DMS114 treated with DMSO at 0.1 percent for 48 hours (cell line): ENCODE data around the gene HM13.
"Not testable (repeated sequence)": the region's sequence is repeated elsewhere in the genome, so short reads cannot be mapped to it uniquely, and the experiment has no call there.

Experiments
- DNase-seq: peaks from one replicate; lab custom pipeline; 2025; ENCODE audit not compliant: unreplicated experiment; lab: John Stamatoyannopoulos, UW

Gene HM13

DNA sequence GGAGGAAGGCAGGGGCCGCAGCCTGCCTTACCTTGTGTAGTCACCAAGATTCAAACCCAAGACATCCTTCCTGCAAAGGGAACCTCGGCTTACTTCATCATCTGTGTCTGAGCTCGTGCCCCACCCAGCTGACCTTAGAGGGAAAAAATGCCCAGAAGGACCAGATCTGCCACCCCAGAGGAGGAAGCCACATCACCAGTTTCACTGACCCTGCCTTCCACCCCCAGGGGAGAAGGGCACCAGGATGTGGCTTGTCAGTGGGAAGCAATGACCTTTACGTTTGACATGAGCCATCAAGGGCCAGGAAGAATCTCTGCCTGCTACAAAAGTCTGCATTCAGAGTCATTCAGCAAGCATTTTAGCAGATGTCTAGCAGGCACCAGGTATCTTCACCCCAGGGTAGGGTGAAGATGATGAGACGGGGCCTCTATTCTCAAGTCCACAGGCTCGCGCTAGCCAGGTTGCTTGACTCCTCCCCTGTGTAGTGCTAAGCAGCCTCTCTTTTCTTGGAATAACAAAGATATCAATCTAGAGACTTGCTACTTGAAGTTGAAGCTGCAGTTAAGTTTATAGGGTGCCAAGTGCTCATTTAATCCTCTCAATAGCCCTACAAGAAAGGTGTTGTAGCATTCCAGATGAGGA, 28.1 kb downstream of the HM13 start:
- DNase-seq: no peak

- DNase-seq: no peak
These were observed 28.7 kb downstream of the HM13 start for GRCh38 chr20:31542963-31543362.

- no peak for DNase-seq
These were observed 29.8 kb downstream of the HM13 start for GRCh38 chr20:31543966-31544598.

DNA sequence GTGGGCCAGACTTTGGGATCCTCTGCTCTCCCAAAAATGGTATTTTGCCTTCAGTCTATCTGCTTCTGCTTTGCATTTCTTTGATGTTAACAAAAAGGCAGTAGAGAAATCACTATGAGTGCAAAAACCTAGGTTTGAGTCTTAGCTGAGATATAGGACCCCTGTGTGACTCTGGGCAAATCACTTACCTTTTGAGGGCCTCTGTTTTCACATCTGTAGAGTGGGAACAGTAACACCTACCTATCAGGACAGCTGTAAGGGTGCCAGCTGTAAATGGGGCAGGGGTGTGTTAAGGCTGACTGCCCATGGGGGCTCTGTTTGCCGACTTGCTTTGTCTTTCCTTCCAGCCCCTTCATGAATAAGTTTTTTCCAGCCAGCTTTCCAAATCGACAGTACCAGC, 30.4 kb downstream of the HM13 start:
- no peak for DNase-seq

DNA sequence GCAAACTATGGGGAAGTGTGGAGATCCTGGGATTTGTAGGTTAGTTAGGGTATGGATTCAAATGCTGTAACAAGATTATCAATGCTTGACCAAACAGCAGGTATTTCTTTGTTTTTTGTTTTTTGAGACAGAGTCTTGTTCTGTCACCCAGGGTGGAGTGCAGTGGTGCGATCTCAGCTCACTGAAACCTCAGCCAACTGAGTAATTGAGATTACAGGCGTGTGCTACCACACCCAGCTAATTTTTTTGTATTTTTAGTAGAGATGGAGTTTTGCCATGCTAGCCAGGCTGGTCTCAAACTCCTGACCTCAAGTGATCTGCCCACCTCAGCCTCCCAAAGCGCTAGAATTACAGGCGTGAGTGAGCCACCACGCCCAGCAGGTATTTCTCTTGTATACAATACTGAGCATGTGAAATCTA, 31.4 kb downstream of the HM13 start:
- not testable (repeated sequence) for DNase-seq

GRCh38 chr20:31547017-31547675, 32.9 kb downstream of the HM13 start:
- DNase-seq: peak; percentile 68

GRCh38 chr20:31547720-31548298, 33.6 kb downstream of the HM13 start:
- no peak for DNase-seq

- no peak for DNase-seq
These were observed 34.7 kb downstream of the HM13 start for GRCh38 chr20:31548820-31549512.

DNA sequence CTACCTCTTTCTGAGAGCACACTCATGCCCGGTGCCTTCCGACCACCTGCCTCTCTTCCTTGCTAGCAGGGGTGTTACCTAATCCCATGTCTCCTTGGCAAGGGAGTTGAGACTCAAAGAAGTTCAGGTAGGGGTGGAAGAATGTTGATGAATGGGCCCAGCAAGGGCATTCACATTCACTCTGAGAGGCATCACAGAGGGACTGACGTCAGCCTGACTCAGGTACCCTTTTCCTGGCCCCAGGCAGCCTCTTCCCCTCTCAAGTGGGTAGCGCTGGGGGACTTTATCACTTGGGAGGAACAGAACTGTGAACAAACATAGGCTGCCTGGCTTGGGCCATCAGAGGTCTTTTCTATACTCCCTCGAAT, 35.3 kb downstream of the HM13 start:
- DNase-seq: no peak

DNA sequence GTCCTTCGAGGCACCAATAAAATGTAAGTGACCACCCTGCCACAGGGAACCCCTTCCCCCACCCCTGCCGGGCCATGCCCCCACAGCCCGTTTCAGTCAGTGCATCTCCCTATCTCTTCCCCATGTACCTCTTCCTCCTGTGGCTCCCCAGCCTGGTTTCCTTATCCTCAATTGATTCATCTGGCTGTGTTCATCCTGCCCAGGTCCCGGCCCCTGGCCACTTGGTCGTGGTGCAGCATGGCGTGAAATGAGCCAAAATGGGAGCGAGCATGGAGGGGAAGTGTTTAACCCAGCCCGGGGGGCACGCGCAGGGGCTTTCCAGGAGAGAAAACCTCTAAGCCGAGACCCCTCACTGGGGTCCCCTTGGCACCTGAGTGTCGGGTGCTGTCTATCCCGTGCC, 35.9 kb downstream of the HM13 start:
- no peak for DNase-seq

DNA sequence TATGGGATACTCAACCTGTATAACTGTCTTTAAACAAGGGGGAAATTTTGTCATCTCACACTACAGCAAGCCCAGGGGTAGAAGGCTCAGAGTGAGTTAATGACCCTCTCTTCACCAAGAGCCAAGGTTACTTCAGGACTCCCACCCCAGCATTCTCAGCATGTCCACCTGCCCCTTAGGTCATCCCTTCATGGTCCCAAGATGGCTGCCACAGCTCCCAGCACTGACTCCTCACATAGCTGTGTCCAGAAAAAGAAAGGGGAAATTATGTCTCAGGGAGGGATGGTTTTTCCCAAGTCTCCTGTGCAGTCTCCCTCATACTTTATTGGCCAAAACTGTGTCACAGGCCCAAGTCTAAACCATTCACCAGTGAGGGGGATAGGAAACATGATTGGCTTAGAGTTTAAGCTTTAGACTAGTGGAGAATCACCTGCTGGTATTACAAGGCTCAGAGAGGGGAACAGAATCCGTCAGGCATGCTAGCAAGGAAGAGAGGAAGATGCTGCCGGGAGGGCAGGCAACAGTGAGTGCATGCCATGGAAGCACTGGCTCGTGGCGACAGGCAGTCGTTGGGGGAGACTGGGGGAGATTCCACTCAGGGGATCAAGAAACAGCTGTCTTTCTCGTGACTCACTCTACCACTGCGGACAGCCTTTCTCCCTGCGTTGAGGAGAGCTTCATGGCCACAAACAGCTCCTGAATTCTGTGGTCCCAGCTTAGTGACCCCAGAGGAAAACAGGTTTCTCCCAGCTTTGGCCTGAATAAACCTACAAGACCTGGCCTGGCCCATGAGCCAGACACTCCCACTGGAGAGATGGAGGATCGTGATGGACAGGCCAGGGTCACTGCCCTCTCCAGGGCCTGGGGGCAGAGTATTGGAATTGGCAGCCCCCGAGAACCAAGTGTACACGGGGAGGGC, 37.2 kb downstream of the HM13 start:
- DNase-seq: no peak

GRCh38 chr20:31555203-31555775, 41.0 kb downstream of the HM13 start:
- no peak for DNase-seq

- DNase-seq: no peak
These were observed 45.5 kb downstream of the HM13 start for GRCh38 chr20:31559704-31560093.

DNA sequence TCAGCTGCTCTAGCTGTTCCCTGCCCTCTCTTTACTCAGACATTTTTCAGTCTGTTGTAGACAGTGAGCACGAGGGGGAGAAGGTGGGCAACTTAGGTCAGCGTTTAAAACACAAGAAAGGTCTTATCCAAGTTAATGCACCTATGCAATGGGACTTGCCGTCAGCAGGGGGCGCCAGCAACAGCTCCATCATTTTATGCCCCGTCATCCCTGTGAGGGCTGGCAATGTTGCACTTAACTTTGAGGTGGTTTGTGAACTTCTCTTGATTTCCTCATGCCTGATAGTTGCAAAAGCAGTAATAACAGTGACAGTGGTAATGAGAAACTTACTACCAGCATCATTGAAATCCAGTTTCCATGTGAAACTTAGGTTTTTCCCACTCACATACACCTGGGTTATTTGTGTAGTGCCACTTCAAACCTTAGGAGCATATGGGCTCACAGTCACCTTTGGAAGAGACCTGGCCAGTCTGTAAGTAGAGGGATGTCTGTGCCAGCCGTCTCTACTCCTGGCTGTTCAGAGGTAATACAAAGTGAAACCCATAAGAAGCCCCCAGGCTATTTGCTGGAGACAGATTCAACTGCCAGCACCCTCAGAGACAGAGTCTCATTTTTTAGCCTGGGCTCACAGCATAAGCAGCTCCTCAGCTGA, 46.0 kb downstream of the HM13 start:
- DNase-seq: peak; percentile 15

DNA sequence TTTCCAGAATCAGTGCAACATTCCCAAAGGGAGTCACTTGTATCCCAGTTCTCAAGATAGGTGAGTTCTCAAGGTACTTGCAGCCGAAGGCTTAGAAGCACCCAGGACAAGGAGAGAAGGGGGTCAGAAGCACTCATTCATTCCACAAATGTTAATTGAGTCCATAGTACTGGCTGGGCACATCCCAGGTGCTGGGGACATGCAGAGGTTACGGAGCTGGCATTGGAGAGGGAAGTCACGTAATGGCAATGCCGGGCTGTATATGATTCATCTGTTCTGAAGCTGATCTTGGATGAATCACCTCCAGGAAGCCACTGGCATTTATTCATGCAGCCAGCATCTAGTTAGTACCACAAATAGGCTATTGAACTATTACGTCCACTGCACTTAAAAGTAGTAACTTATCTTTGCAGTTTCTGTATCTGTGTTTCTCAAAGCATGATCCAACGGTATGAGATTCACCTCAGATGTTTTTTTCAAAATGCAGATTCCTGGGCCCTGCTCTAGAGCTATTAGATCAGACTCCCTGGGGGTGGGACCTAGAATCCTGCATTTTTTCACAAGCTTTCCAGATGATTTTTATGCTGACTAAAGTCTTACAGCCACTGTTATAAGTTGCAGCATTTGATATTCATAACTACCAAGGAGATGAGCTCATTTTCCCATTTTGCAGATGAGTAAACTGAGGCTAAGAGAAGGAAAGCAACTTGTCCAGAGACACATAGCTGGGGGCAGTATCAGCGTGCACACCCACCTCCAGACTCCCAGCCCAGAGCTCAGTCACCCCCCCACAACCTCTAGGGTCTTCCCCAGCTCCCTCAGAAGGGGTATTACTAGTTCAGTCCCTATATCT, 46.7 kb downstream of the HM13 start:
- DNase-seq: no peak

- DNase-seq: no peak
These were observed 48.0 kb downstream of the HM13 start for GRCh38 chr20:31562241-31562640.

DNA sequence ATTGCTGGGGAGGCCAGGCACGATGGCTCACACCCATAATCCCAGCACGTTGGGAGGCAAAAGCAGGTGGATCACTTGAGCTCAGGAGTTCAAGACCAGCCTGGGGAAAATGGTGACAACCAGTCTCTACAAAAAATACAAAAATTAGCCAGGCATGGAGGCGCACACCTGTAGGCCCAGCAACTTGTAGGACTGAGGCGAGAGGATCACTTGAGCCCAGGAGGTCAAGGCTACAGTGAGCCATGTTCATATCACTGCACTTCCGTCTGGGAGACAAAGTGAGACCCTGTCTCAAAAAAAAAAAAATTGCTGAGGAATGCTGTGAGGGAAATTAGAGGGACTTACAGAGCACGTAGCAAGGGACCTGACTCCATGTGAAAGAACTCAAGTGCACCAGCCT, 50.0 kb downstream of the HM13 start:
- DNase-seq: no peak

DNA sequence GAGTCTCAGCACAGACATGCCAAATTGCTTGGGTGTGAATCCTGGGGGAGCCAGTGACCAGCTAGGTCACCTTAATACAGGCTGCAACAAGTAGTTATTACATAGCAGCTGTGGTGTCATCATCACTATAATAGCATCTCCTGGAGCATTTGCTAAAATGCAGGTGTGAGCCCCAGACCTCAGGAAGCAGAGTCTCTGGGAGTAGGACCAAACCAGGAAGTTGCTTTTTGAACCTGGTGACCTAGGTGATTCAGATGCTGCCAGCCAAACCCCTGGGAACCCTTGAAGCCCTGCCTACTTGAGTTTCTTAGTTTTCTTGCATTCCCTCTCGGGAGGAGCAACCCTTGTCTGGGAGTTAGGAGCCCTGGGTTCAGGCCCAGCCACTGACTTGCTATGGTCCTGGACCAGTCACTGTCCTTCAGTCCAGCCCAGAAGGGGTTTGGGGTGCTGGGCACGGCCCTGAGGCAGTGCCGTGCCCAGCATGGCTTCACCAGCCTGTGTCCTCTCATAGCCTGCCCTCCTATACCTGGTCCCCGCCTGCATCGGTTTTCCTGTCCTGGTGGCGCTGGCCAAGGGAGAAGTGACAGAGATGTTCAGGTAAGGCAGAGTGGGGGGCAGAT, 51.6 kb downstream of the HM13 start:
- DNase-seq: no peak
